Right cardiac atrium (tissue), 5 donors: Measurements from ENCODE around the gene CUBN. TPM values are rescaled to one million over a fixed set of nuclear protein-coding genes. Genes with fewer than 3 reads are reported as not detected.

Experiments used
- polyA plus RNA-seq: library from polyadenylated mRNA; stranded (reverse); fragments of 200-250 nt; gene quantifications from one replicate; pipeline ENCODE4 v1.2.3, GENCODE V29; 2013
- total RNA-seq, 4 donors: library from RNA; stranded (reverse); fragmentation: NEBNext Ultra II Directional; extraction: Animal tissue kit (Norgen Biotek cat#: 25700); gene quantifications; one replicate each; pipeline ENCODE4 v1.2.1, GENCODE V29; 2021
- donor health status: healthy with polysubstance abuse.
- donor health status: DM: no; HTN: yes; CAD: no.
- donor health status: DM: no; HTN: no; CAD: no.
- donor health status: DM: no; HTN: yes; CAD: no; lungs with severe emphysema.
- donor health status: DM: yes; HTN: yes; CAD: no.

CUBN gene
- total and polyA plus RNA-seq, 5 donors: 0.41 to 1.3 (median 0.91) TPM

Other genes starting within 250 kb of the CUBN start
- gene TRDMT1, start 71.9 kb upstream of the CUBN start, total RNA-seq: 1 to 10 TPM; 4.5 to 6.9 (median 5.4) TPM
- gene TRDMT1, start 71.9 kb upstream of the CUBN start, polyA plus RNA-seq: 2.1 TPM
- gene VIM, start 98.4 kb upstream of the CUBN start, total RNA-seq: 100 to 1,000 TPM; 772 to 952 (median 847) TPM
- 724 TPM for gene VIM, start 98.4 kb upstream of the CUBN start, polyA plus RNA-seq